DND-41 (cell line): ENCODE results near the gene ITSN2.

Source experiments
- ATAC-seq: fragments of 200-7000 bp; cut with Tn5 transposase; 3 replicates; pipeline ENCODE4 v1.9.1; 2021; ENCODE audit warnings: low read depth; ENCODE audit not compliant: insufficient read depth
- DNase-seq: peaks from one replicate; pipeline ENCODE4 v3.0.0-alpha.2; 2020
- H2AFZ ChIP-seq: 2 replicates; pipeline ENCODE4 v1.6.0; 2012; ENCODE audit warnings: low read depth, low read length
- H3K27ac ChIP-seq: 2 replicates; pipeline ENCODE4 v1.5.1; 2012; ENCODE audit warnings: low read length, inconsistent platforms
- H3K27me3 ChIP-seq: fragments of 200-600 bp; sonication (generic); 2 replicates; pipeline ENCODE4 v1.6.0; 2012; ENCODE audit warnings: low read length, mild to moderate bottlenecking, inconsistent platforms; ENCODE audit not compliant: insufficient read depth, poor library complexity
- H3K36me3 ChIP-seq: 2 replicates; pipeline ENCODE4 v1.5.1; 2012; ENCODE audit warnings: low read length, inconsistent platforms; ENCODE audit not compliant: insufficient read depth
- H3K4me1 ChIP-seq: 2 replicates; pipeline ENCODE4 v1.5.1; 2012; ENCODE audit warnings: mild to moderate bottlenecking, low read length; ENCODE audit not compliant: insufficient read depth
- H3K4me2 ChIP-seq: 2 replicates; pipeline ENCODE4 v1.6.0; 2012; ENCODE audit warnings: mild to moderate bottlenecking, moderate library complexity, low read length, inconsistent platforms; ENCODE audit not compliant: insufficient read depth
- H3K4me3 ChIP-seq, 2 experiments: fragments of 200-600 bp in 1 of 2; shearing (Covaris generic) in 1 of 2; 2 replicates each; pipeline ENCODE4 v1.5.1; 2012 to 2016; ENCODE audit warnings: inconsistent platforms in 2 of 2, low read length in 2 of 2, mild to moderate bottlenecking in 2 of 2, low read depth in 1 of 2, moderate library complexity in 1 of 2
- H3K79me2 ChIP-seq: 2 replicates; pipeline ENCODE4 v1.6.0; 2012; ENCODE audit warnings: low read length, inconsistent platforms; ENCODE audit not compliant: insufficient read depth
- H3K9ac ChIP-seq: 2 replicates; pipeline ENCODE4 v1.6.0; 2012; ENCODE audit warnings: low read depth, mild to moderate bottlenecking, inconsistent platforms, low read length, moderate library complexity
- H3K9me3 ChIP-seq: 2 replicates; pipeline ENCODE4 v1.5.1; 2012; ENCODE audit warnings: low read length, moderate library complexity, mild to moderate bottlenecking, inconsistent platforms; ENCODE audit not compliant: insufficient read depth, severe bottlenecking
- H4K20me1 ChIP-seq: 2 replicates; pipeline ENCODE4 v1.6.0; 2012; ENCODE audit warnings: low read length; ENCODE audit not compliant: insufficient read depth
- CTCF ChIP-seq: IDR thresholded peaks from 2 replicates; pipeline ENCODE4 v1.5.1; 2012; ENCODE audit warnings: borderline replicate concordance, low read length, moderate library complexity, mild to moderate bottlenecking; ENCODE audit not compliant: poor library complexity, severe bottlenecking; ENCODE audit errors: extremely low read depth
- EZH2 ChIP-seq: IDR thresholded peaks from 3 replicates; pipeline ENCODE4 v1.6.1; 2012; ENCODE audit warnings: borderline replicate concordance, low read depth, mild to moderate bottlenecking, moderate library complexity, low read length, inconsistent platforms; ENCODE audit not compliant: severe bottlenecking

Gene ITSN2

GRCh38 chr2:24190503-24190902, 169.8 kb downstream of the ITSN2 start:
- no peak overlapping the region for H3K4me3 ChIP-seq
- H3K4me2 ChIP-seq = no peak overlapping the region
- no peaks in the 10 kb centered on the region for H4K20me1 ChIP-seq
- H3K79me2 ChIP-seq = no peaks in the 10 kb centered on the region
- H3K9me3 ChIP-seq = no peaks in the 10 kb centered on the region
- ATAC-seq = no peak
- H3K9ac ChIP-seq = no peak overlapping the region
- no peak for DNase-seq
- TF ChIP-seq EZH2 (no peak), CTCF (no peak)
- H3K4me1 ChIP-seq = no peaks in the 10 kb centered on the region
- no peak overlapping the region; the same call in 1 of the 2 replicates for H2AFZ ChIP-seq
- H3K27me3 ChIP-seq = no peaks in the 10 kb centered on the region
- no peaks in the 10 kb centered on the region for H3K36me3 ChIP-seq
- H3K27ac ChIP-seq = no peak overlapping the region

GRCh38 chr2:24189551-24189950, 170.8 kb downstream of the ITSN2 start:
- no peak overlapping the region for H3K9ac ChIP-seq
- no peaks in the 10 kb centered on the region for H3K36me3 ChIP-seq
- DNase-seq (no peak), ATAC-seq (no peak)
- TF ChIP-seq CTCF = no peak
- TF ChIP-seq EZH2 = no peak
- no peak overlapping the region for H3K27ac ChIP-seq
- no peaks in the 10 kb centered on the region for H4K20me1 ChIP-seq
- H3K4me2 ChIP-seq = no peak overlapping the region
- H3K9me3 ChIP-seq = no peaks in the 10 kb centered on the region
- H2AFZ ChIP-seq = no peak overlapping the region
- no peaks in the 10 kb centered on the region for H3K27me3 ChIP-seq
- H3K4me1 ChIP-seq = no peaks in the 10 kb centered on the region
- no peak overlapping the region for H3K4me3 ChIP-seq
- no peaks in the 10 kb centered on the region for H3K79me2 ChIP-seq

GRCh38 chr2:24183366-24184069, 176.8 kb downstream of the ITSN2 start:
- no peak overlapping the region; the same call in 1 of the 2 replicates for H2AFZ ChIP-seq

More at GRCh38 chr2:24183366-24184069, 176.8 kb downstream of the ITSN2 start:
- Histone ChIP-seq H3K4me2 (no peak overlapping the region), H3K27me3 (no peaks in the 10 kb centered on the region), H3K4me3 (no peak overlapping the region), H3K27ac (no peak overlapping the region), H3K36me3 (no peaks in the 10 kb centered on the region), H3K4me1 (no peaks in the 10 kb centered on the region), H3K9ac (no peak overlapping the region), H4K20me1 (no peaks in the 10 kb centered on the region), H3K79me2 (no peaks in the 10 kb centered on the region), H3K9me3 (no peaks in the 10 kb centered on the region)
- no peak for TF ChIP-seq EZH2
- no peak for TF ChIP-seq CTCF
- no peak for DNase-seq
- no peak for ATAC-seq
